HG03139 (cell line): Measurements from ENCODE around the gene HOTAIR.

Experiments used
- ATAC-seq: cut with Tn5 transposase; IDR thresholded peaks from one replicate; pipeline ENCODE4 v1.9.1; 2021; ENCODE audit not compliant: unreplicated experiment

The HOTAIR gene

GRCh38 chr12:53949631-53950436 is 24.9 kb downstream of the HOTAIR start:
- no peak for ATAC-seq

GRCh38 chr12:53948650-53949593 is 25.8 kb downstream of the HOTAIR start:
- ATAC-seq: no peak

GRCh38 chr12:53947743-53948142 is 27.0 kb downstream of the HOTAIR start:
- ATAC-seq: no peak

GRCh38 chr12:53944907-53945847 is 29.6 kb downstream of the HOTAIR start:
- ATAC-seq: no peak

- ATAC-seq: no peak
Measured at GRCh38 chr12:53944209-53944608, 30.5 kb downstream of the HOTAIR start.

GRCh38 chr12:53942467-53942997 is 32.2 kb downstream of the HOTAIR start:
- ATAC-seq: no peak

GRCh38 chr12:53941750-53942149 is 33.0 kb downstream of the HOTAIR start:
- ATAC-seq: no peak

GRCh38 chr12:53941187-53941586 is 33.6 kb downstream of the HOTAIR start:
- no peak for ATAC-seq

- no peak for ATAC-seq
Measured at GRCh38 chr12:53940443-53941014, 34.2 kb downstream of the HOTAIR start.

GRCh38 chr12:53939141-53940108 is 35.3 kb downstream of the HOTAIR start:
- ATAC-seq: no peak

- no peak for ATAC-seq
Measured at GRCh38 chr12:53938326-53939140, 36.2 kb downstream of the HOTAIR start, which contains the start of gene HOXC13. Gene HOXC13 (plus strand): TSS chr12:53938831. CDS start chr12:53938907, 76 bp downstream.

GRCh38 chr12:53937596-53938325 is 37.0 kb downstream of the HOTAIR start:
- ATAC-seq: no peak

- ATAC-seq: no peak
Measured at GRCh38 chr12:53937099-53937498, 37.7 kb downstream of the HOTAIR start.

- ATAC-seq: no peak
Measured at GRCh38 chr12:53935383-53936341, 39.1 kb downstream of the HOTAIR start.

- no peak for ATAC-seq
Measured at GRCh38 chr12:53932915-53933314, 41.8 kb downstream of the HOTAIR start.
